T-helper 2 cell treated with Interferon-gamma antibody and Interleukin-4, amounts not matched to agents 5 μg/mL and 100 μg/mL, for 36 hours (primary cell): ENCODE results near the gene OTUD7B.

Source experiments
- DNase-seq: peaks from one replicate; pipeline ENCODE4 v3.0.0; 2021; ENCODE audit warnings: low spot score
- H3K27ac Mint-ChIP-seq: one replicate; pipeline ENCODE4 v1.8.0; 2021; ENCODE audit warnings: mild to moderate bottlenecking, mixed read lengths
- H3K27me3 Mint-ChIP-seq: one replicate; pipeline ENCODE4 v1.8.0; 2021; ENCODE audit warnings: low read depth, mixed read lengths
- H3K36me3 Mint-ChIP-seq: one replicate; pipeline ENCODE4 v1.8.0; 2021; ENCODE audit warnings: low read depth, mixed read lengths
- H3K4me1 Mint-ChIP-seq: one replicate; pipeline ENCODE4 v1.8.0; 2021; ENCODE audit warnings: low read depth, mixed read lengths
- H3K4me3 Mint-ChIP-seq: one replicate; pipeline ENCODE4 v1.8.0; 2022; ENCODE audit warnings: mild to moderate bottlenecking, moderate library complexity, mixed read lengths
- H3K9me3 Mint-ChIP-seq: one replicate; pipeline ENCODE4 v1.8.0; 2021; ENCODE audit warnings: mixed read lengths

OTUD7B gene

DNA sequence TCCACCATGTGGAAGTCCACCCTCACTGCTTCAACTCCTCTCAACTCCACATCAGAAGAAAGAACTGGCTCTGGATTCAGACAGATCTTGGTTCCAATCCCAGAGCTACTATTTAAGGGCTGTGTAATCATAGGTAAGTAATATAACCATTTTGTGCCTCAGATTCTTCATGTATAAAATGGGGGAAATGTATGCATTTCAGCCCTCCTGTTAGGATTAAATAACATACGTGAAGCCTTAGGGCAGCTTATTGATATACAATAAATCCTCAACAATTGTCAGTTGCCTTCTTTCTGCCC is 23.3 kb downstream of the OTUD7B start:
- Mint-ChIP-seq H3K4me3 (no peak overlapping the region), H3K36me3 (no peaks in the 10 kb centered on the region), H3K9me3 (no peaks in the 10 kb centered on the region), H3K27ac (no peak overlapping the region), H3K4me1 (peaks cover 2% of the 10 kb centered on the region), H3K27me3 (no peaks in the 10 kb centered on the region)
- no peak for DNase-seq

DNA sequence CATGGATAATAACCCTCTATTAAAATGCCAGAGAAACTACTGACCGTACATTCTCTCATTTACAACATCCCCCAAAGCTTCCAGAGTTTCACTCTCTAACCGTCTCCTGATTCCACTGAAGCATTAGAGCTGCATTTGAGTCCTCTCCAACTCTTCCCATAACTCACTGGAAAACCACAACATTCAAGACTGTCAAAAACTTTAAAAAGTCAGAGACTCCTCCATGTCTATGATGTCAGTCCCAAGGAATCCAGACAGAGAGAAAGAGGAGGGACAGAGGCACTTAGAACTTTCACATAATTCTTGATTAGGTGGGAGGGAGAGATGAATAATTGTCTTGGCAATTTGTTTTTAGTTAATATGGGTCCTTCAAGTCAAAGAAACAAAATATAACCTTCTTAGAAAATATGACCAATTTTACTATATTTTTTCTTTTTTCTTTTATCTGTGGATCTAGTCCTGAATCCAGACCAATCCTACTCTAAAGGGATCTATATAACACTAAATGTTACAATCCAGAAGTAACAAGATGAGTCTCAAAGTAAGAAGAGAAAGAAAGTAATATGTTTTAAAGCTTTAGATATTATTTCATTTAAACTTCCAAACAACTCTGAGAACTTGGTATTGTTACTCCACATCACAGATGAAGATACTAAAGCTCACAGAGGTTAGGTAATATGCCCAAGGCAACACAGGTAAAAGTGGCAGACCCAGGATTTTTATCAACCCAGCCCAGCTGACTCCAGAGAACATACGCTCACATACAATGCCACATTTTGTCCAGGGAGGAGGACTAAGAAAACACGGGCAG is 23.8 kb downstream of the OTUD7B start:
- no peak for DNase-seq
- H3K4me1 Mint-ChIP-seq = peaks cover 2% of the 10 kb centered on the region
- no peak overlapping the region for H3K27ac Mint-ChIP-seq
- H3K4me3 Mint-ChIP-seq = no peak overlapping the region
- H3K9me3 Mint-ChIP-seq = no peaks in the 10 kb centered on the region
- H3K27me3 Mint-ChIP-seq = no peaks in the 10 kb centered on the region
- no peaks in the 10 kb centered on the region for H3K36me3 Mint-ChIP-seq

DNA sequence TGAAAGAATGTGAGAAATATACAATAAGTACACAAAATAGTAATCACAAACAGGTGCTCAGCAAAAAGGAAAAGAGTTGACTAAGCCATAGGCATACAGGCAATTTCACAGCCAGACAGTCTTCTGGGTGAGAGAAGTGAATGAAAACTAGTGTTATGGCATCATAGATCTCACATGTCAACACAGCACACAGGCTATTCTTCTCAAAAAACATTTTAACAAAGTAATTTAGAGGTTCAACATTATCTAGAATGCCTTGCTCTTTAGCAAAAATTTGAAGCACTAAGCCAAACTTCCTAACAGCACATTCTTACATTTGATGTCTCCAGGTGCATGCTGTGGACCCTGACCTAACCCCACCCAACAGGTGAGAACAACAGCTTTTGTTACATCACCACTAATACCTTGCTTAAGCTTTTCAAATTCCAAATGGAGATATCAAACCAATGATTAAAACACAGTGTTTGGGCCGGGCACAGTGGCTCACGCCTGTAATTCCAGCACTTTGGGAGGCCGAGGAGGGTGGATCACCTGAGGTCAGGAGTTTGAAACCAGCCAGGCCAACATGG is 30.5 kb downstream of the OTUD7B start:
- no peak overlapping the region for H3K27ac Mint-ChIP-seq
- H3K36me3 Mint-ChIP-seq = peaks cover 5% of the 10 kb centered on the region
- no peaks in the 10 kb centered on the region for H3K9me3 Mint-ChIP-seq
- H3K4me1 Mint-ChIP-seq = peaks cover 8% of the 10 kb centered on the region
- no peaks in the 10 kb centered on the region for H3K27me3 Mint-ChIP-seq
- H3K4me3 Mint-ChIP-seq = no peak overlapping the region
- no peak for DNase-seq

DNA sequence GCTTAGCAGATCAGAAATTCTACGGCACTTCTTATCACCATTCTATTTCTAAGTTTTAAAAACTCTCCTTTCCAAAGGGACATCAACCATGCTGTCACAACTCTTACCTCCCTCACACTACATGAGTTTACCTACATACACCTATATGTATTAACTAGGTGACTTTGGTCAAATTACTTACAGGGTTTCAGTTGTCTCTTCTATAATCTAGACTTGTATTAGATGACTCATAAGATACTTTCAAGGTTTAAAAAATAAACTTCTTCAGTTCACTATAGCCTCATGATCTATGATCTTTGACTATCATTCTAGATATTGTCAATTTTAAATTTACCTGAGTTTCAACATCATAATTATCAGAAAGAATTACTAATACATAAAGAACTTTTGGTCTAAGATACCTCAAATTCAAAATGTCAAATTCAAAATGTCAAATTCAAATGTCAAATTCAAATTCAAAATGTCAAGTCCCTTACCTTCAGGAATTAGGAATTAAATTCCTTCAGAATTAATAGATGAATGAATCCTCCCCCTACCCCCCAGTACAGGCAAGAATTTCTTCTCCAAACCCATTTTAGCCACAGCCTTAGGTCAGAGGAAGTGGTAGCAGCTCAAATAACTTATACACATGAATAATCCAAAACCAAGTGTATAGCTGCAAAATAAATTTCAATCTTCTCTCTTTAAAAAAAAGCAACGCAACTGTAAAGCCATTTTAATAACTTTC is 31.1 kb downstream of the OTUD7B start:
- Mint-ChIP-seq H3K4me3 (no peak overlapping the region), H3K4me1 (peaks cover 8% of the 10 kb centered on the region), H3K9me3 (no peaks in the 10 kb centered on the region), H3K27ac (no peak overlapping the region), H3K27me3 (no peaks in the 10 kb centered on the region), H3K36me3 (peaks cover 5% of the 10 kb centered on the region)
- no peak for DNase-seq

DNA sequence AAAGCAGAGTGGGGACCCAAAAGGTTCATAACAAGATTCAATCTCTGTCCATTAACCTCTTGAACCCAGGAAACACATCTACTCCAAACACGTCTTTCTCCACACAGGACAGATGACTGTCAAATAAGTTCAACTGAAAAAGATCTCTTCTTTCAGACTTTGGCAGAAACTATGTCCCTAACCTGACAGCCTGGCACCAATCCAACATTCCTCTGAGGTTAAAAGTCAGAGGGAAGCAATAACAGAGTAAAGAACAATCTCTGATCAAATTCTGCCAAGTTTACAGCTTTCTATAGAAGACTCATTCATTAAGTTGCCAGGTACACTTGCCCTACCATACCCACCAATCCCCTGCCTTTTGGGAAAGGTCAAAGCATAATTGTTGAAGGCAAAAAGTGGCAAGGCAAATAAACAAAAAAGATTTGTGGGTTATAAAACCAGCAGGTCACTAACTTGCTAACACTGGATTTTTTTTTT is 31.9 kb downstream of the OTUD7B start:
- H3K9me3 Mint-ChIP-seq = no peaks in the 10 kb centered on the region
- H3K27me3 Mint-ChIP-seq = no peaks in the 10 kb centered on the region
- H3K4me1 Mint-ChIP-seq = peaks cover 8% of the 10 kb centered on the region
- no peak overlapping the region for H3K4me3 Mint-ChIP-seq
- H3K36me3 Mint-ChIP-seq = peaks cover 8% of the 10 kb centered on the region
- no peak overlapping the region for H3K27ac Mint-ChIP-seq
- DNase-seq = no peak

DNA sequence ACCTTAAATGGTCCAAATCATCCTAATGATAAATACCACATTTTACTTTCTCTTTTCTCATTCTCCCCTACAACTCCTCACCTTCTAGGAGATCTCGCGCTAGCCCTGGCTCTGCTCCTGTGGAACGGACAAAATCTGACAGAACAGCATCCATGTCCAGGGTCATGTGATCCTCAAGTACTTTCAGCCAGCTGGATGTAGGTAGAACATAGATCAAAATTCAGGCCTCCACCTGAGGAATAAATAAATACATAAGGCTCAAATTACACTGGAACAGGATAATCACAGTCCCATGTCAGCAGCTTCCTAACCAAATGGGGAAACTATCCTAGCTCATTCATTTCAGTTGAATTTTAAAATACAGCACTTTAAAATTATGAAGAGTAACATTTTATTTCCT is 33.2 kb downstream of the OTUD7B start:
- no peaks in the 10 kb centered on the region for H3K27me3 Mint-ChIP-seq
- H3K36me3 Mint-ChIP-seq = peaks cover 11% of the 10 kb centered on the region
- DNase-seq = no peak
- H3K4me1 Mint-ChIP-seq = peaks cover 8% of the 10 kb centered on the region
- H3K4me3 Mint-ChIP-seq = no peak overlapping the region
- no peak overlapping the region for H3K27ac Mint-ChIP-seq
- no peaks in the 10 kb centered on the region for H3K9me3 Mint-ChIP-seq

DNA sequence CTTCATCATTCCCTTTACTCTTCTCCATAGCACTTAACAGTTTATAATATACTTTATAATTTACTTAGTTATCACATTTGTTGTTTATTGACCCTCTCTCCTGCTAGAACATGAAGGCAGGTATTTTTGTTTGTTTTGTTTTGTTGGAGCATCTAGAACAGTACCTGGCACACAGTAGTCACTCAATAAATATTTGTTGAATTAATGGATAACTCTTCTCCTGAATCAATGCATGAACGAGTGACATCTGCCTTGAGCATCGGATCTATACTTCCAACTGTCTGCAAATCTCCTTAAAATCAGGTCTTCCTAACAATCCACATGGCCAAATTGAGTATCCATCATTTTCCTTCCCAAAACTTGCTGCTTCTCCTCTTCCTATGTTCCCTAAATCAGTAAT is 38.0 kb downstream of the OTUD7B start:
- H3K4me1 Mint-ChIP-seq = no peaks in the 10 kb centered on the region
- DNase-seq = no peak
- no peak overlapping the region for H3K27ac Mint-ChIP-seq
- no peaks in the 10 kb centered on the region for H3K27me3 Mint-ChIP-seq
- no peak overlapping the region for H3K4me3 Mint-ChIP-seq
- no peaks in the 10 kb centered on the region for H3K9me3 Mint-ChIP-seq
- H3K36me3 Mint-ChIP-seq = peaks cover 21% of the 10 kb centered on the region

DNA sequence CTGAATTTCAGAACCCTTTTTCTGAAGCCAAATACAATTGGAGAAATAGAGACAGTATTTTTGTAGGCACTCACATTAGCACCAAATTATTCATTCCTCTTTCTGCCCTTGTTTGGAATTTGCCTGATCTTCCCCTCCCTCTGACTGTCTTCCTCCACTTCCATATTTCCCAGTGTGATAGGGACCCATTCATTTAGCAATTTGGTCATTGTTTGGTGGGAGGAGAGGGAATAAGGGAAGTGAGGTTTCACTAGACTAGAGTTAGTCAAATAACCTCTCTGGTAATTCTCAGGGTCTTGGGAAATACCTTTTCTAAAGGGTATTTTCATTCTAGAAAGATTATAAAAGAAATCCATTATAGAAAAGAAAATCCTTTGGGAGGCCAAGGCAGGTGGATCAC is 42.9 kb downstream of the OTUD7B start:
- H3K4me1 Mint-ChIP-seq = peaks cover 5% of the 10 kb centered on the region
- no peak overlapping the region for H3K27ac Mint-ChIP-seq
- H3K27me3 Mint-ChIP-seq = no peaks in the 10 kb centered on the region
- no peak for DNase-seq
- H3K36me3 Mint-ChIP-seq = peaks cover 22% of the 10 kb centered on the region
- H3K4me3 Mint-ChIP-seq = no peak overlapping the region
- no peaks in the 10 kb centered on the region for H3K9me3 Mint-ChIP-seq

DNA sequence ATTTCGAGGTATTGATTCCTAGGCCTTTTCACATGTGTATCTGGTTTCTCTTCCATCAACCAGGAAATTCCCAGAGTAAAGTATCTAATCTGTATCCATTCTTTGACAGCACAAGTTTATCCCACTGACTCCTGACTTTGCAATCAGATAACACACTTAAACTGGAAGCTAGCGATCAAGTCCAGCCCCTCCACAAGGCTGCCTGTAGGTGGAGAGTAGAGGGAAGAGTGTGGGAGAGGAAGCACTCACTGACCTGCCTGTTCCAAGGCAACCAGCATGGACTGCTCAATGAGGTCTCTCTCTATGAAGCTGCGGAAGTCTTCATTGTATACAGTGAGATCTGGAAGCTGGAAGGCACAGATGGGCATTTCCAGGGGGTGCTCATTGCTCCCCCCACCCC is 43.5 kb downstream of the OTUD7B start:
- no peak for DNase-seq
- Mint-ChIP-seq H3K4me1 (peaks cover 8% of the 10 kb centered on the region), H3K27ac (no peak overlapping the region), H3K9me3 (no peaks in the 10 kb centered on the region), H3K36me3 (peaks cover 22% of the 10 kb centered on the region), H3K4me3 (no peak overlapping the region), H3K27me3 (no peaks in the 10 kb centered on the region)

DNA sequence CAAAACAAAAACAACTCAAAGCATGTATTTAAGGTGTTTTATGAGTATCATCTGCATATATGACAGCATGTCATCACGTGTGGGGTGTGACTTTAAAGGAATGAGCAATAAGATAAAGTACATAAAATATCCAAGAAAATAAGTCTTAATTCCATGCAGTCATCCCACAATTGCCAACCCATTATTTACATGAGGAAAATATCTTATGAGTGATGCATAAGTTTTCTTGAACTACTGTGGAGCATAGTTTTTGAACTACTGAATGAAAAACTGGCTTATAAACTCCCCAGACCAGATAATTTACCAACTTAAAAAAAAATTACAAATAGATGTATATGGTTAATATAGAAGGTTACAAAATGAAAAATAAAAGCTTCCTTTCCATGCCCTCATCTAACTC is 44.1 kb downstream of the OTUD7B start:
- no peak overlapping the region for H3K27ac Mint-ChIP-seq
- peaks cover 22% of the 10 kb centered on the region for H3K36me3 Mint-ChIP-seq
- peaks cover 13% of the 10 kb centered on the region for H3K4me1 Mint-ChIP-seq
- no peaks in the 10 kb centered on the region for H3K27me3 Mint-ChIP-seq
- H3K9me3 Mint-ChIP-seq = no peaks in the 10 kb centered on the region
- H3K4me3 Mint-ChIP-seq = no peak overlapping the region
- DNase-seq = no peak

DNA sequence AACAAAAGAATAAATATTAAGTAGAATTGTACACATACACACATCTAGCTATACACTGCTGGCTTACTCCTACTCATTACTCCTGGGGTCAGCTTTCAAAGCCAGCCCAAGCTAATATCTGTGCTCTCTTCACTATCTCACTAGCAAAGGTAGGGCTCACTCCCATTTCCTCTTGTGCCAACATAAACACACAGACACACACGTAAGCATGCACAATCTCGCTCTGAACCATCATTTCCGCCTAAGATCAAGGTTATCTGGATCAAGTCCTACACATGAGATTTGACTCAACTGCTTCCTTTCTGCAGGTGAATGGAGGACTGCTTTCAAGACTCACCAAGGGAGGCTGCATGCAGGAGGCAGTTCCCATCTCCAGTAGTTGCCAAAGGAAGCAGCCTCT is 45.1 kb downstream of the OTUD7B start:
- no peaks in the 10 kb centered on the region for H3K27me3 Mint-ChIP-seq
- H3K4me1 Mint-ChIP-seq = peaks cover 13% of the 10 kb centered on the region
- H3K27ac Mint-ChIP-seq = peak overlapping the region; percentile 29
- DNase-seq = no peak
- H3K4me3 Mint-ChIP-seq = no peak overlapping the region
- H3K9me3 Mint-ChIP-seq = no peaks in the 10 kb centered on the region
- peaks cover 17% of the 10 kb centered on the region for H3K36me3 Mint-ChIP-seq

DNA sequence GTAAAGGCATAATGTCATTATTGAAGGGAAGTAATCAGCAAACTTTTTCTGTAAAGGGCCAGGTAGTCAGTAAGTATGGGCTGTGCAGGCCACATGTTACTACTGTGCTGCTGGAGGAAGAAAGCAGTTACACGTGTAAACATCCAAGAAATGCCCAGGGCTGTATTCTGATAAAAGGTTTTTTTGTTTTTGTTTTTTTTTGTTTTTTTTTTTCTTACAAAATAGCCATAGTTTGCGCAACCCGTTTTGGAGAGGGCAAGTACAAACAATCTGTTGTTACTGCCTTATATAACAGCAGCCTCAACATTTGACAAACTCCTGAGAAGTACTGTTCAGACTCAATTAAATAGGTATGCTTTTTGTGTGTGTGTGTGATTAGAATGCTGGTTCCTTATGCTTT is 47.2 kb downstream of the OTUD7B start:
- DNase-seq = no peak
- Mint-ChIP-seq H3K4me3 (no peak overlapping the region), H3K27ac (no peak overlapping the region), H3K36me3 (peaks cover 19% of the 10 kb centered on the region), H3K4me1 (peaks cover 13% of the 10 kb centered on the region), H3K27me3 (no peaks in the 10 kb centered on the region), H3K9me3 (no peaks in the 10 kb centered on the region)

DNA sequence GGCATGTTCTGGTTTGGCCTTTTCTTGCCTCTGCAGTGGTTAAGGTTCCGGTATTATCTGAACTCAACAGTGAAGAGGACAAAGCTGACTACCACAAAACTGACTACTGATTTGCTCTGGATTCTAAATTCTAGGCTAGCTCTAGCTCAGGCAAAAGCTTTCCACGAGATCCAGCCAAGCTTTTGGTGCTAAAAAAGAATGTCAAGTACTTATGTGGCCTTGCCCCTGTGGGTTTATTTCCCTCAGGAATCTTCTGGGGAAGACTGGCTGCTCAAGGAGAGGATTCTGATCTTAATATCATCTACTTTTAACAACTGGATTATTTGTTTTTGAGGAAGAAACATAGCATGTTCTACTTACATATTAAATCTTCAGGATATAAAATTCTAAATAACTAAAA is 47.8 kb downstream of the OTUD7B start:
- Mint-ChIP-seq H3K9me3 (no peaks in the 10 kb centered on the region), H3K36me3 (peaks cover 20% of the 10 kb centered on the region), H3K27ac (no peak overlapping the region), H3K4me3 (no peak overlapping the region), H3K27me3 (no peaks in the 10 kb centered on the region), H3K4me1 (peaks cover 13% of the 10 kb centered on the region)
- DNase-seq = no peak

DNA sequence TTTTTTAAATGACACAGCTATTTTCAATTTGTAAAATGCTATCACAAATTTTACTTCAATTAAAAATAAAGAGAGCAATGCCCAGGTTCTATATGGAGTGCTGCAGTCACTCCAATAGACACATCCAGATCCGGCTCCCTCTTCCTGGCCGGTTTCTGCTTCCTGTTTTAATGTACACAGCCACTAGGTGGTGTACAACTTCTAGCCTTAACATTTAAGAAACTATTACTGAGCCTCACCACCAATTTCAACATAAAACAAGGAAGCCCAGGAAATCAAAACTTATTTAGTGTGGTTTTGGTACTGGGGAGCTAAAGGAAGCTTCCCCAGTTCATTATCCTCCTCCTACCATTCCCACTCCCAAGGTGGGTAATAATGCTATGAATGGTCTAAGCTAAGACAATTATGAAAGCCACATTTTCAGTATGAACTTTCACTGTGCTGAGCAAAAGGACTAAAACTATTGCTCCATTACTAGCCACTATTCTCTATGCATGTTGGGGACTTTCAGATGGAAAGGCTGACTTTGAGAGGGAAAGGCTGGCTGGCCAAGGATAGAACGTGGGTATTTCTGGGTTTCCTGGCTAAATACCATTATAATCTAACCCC is 48.4 kb downstream of the OTUD7B start:
- Mint-ChIP-seq H3K9me3 (no peaks in the 10 kb centered on the region), H3K4me3 (no peak overlapping the region), H3K27ac (no peak overlapping the region), H3K36me3 (peaks cover 20% of the 10 kb centered on the region), H3K4me1 (peaks cover 13% of the 10 kb centered on the region), H3K27me3 (no peaks in the 10 kb centered on the region)
- peak; percentile 26 for DNase-seq
